GM23338 (cell line): Measurements from ENCODE around the gene PKD1L1. TPM values are rescaled to one million over a fixed set of nuclear protein-coding genes. Genes with fewer than 3 reads are reported as not detected.

Experiments used
- ATAC-seq: fragments of 200-7000 bp; cut with Tn5 transposase; 3 replicates; pipeline ENCODE4 v1.9.1; 2020
- DNase-seq: peaks from one replicate; pipeline ENCODE4 v3.0.0-alpha.2; 2015; ENCODE audit warnings: low spot score
- H2AFZ ChIP-seq: fragments of 200-600 bp; sonication (generic); 2 replicates; pipeline ENCODE4 v1.8.0; 2016; ENCODE audit warnings: antibody characterized with exemption, mild to moderate bottlenecking, moderate library complexity
- H3F3A ChIP-seq: fragments of 200-600 bp; sonication (generic); replicated peaks from 2 replicates; pipeline ENCODE4 v1.8.0; 2017; ENCODE audit warnings: antibody characterized with exemption, mixed run types, low read depth
- H3K27ac ChIP-seq: fragments of 200-600 bp; sonication (generic); 2 replicates; pipeline ENCODE4 v1.6.1; 2016; ENCODE audit warnings: low read depth
- H3K27me3 ChIP-seq: fragments of 200-600 bp; sonication (generic); 2 replicates; pipeline ENCODE4 v1.8.0; 2016; ENCODE audit warnings: mild to moderate bottlenecking, mixed run types, moderate library complexity; ENCODE audit not compliant: insufficient read depth
- H3K36me3 ChIP-seq: fragments of 200-600 bp; sonication (generic); 2 replicates; pipeline ENCODE4 v1.8.0; 2016; ENCODE audit warnings: mild to moderate bottlenecking; ENCODE audit not compliant: insufficient read depth
- H3K4me1 ChIP-seq: fragments of 200-600 bp; sonication (generic); 2 replicates; pipeline ENCODE4 v1.8.0; 2016; ENCODE audit warnings: mild to moderate bottlenecking, moderate library complexity; ENCODE audit not compliant: insufficient read depth
- H3K4me2 ChIP-seq: fragments of 200-600 bp; sonication (generic); 2 replicates; pipeline ENCODE4 v1.7.1; 2017; ENCODE audit warnings: mixed run types
- H3K4me3 ChIP-seq: fragments of 200-600 bp; sonication (generic); 2 replicates; pipeline ENCODE4 v1.6.1; 2016; ENCODE audit warnings: mixed run types
- H3K79me2 ChIP-seq: fragments of 200-600 bp; sonication (generic); replicated peaks from 2 replicates; pipeline ENCODE4 v1.8.0; 2017; ENCODE audit warnings: mild to moderate bottlenecking; ENCODE audit not compliant: insufficient read depth
- H3K9me2 ChIP-seq: fragments of 200-600 bp; sonication (generic); 2 replicates; pipeline ENCODE4 v1.8.0; 2017; ENCODE audit not compliant: insufficient read depth
- H4K20me1 ChIP-seq: fragments of 200-600 bp; sonication (generic); replicated peaks from 2 replicates; pipeline ENCODE4 v1.8.0; 2017; ENCODE audit warnings: mild to moderate bottlenecking; ENCODE audit not compliant: insufficient read depth
- H3K27ac Mint-ChIP-seq: 2 replicates; pipeline ENCODE4 v1.8.0; 2020; ENCODE audit warnings: inconsistent platforms, mild to moderate bottlenecking, moderate library complexity, mixed read lengths
- H3K27me3 Mint-ChIP-seq: 3 replicates; pipeline ENCODE4 v1.8.0; 2022; ENCODE audit warnings: low read depth, mild to moderate bottlenecking, moderate library complexity, mixed read lengths, inconsistent platforms; ENCODE audit not compliant: insufficient read depth, poor library complexity
- H3K36me3 Mint-ChIP-seq: 3 replicates; pipeline ENCODE4 v1.8.0; 2021; ENCODE audit warnings: low read depth, mild to moderate bottlenecking, inconsistent platforms, moderate library complexity, mixed read lengths
- H3K4me1 Mint-ChIP-seq: 3 replicates; pipeline ENCODE4 v1.8.0; 2020; ENCODE audit warnings: mild to moderate bottlenecking, inconsistent platforms, mixed read lengths
- H3K4me3 Mint-ChIP-seq: 3 replicates; pipeline ENCODE4 v1.8.0; 2021; ENCODE audit warnings: moderate library complexity, mild to moderate bottlenecking, inconsistent platforms, mixed read lengths
- H3K9me3 Mint-ChIP-seq: 3 replicates; pipeline ENCODE4 v1.8.0; 2020; ENCODE audit warnings: moderate library complexity, mild to moderate bottlenecking, inconsistent platforms, mixed read lengths
- CREB1 ChIP-seq: fragments of 250-450 bp; sonication (Bioruptor Pico); IDR thresholded peaks from 2 replicates; pipeline ENCODE4 v1.5.0; 2020; ENCODE audit warnings: low read depth, mild to moderate bottlenecking, moderate library complexity
- CTCF ChIP-seq, 2 experiments: fragments of 200-600 bp in 1 of 2; sonication (generic) in 1 of 2; conservative IDR thresholded peaks; 2 replicates each; pipeline versions ENCODE4 v1.5.1 to v1.6.1; 2016 to 2017; ENCODE audit warnings: antibody characterized with exemption in 2 of 2, low read depth in 2 of 2, mild to moderate bottlenecking in 2 of 2, moderate library complexity in 1 of 2
- EZH2phosphoT487 ChIP-seq: fragments of 200-600 bp; sonication (generic); IDR thresholded peaks from one replicate; pipeline ENCODE4 v1.8.1; 2018; ENCODE audit warnings: antibody characterized with exemption; ENCODE audit not compliant: unreplicated experiment
- POLR2AphosphoS5 ChIP-seq: IDR thresholded peaks from 2 replicates; pipeline ENCODE4 v1.6.1; 2016; ENCODE audit warnings: antibody characterized with exemption, low read depth
- STAT1 ChIP-seq: IDR thresholded peaks from one replicate; pipeline ENCODE4 v1.6.1; 2016; ENCODE audit warnings: antibody characterized with exemption; ENCODE audit not compliant: unreplicated experiment
- ZNF114 ChIP-seq: fragments of 250-450 bp; sonication (Bioruptor Pico); IDR thresholded peaks from 2 replicates; pipeline ENCODE4 v1.5.0; 2020; ENCODE audit warnings: mild to moderate bottlenecking, moderate library complexity
- ZNF331 ChIP-seq: fragments of 250-450 bp; sonication (Bioruptor Pico); IDR thresholded peaks from 2 replicates; pipeline ENCODE4 v1.5.0; 2020; ENCODE audit warnings: low read depth, mild to moderate bottlenecking, moderate library complexity
- polyA plus RNA-seq: library from polyadenylated mRNA; unstranded; fragments of >200 nt; fragmentation: Nextera tagmentation; extraction: Ambion mirVana; gene quantifications from 2 replicates; pipeline ENCODE4 v1.2.1, GENCODE V29; 2016
- total RNA-seq: library from RNA; depleted of rRNA; stranded (reverse); fragments of >200 nt; shearing (Covaris generic); gene quantifications from 2 replicates; pipeline ENCODE4 v1.2.3, GENCODE V29; 2014
- TF ChIP-seq, protein P1 (sequence below): fragments of 250-450 bp; sonication (Bioruptor Pico); IDR thresholded peaks from 2 replicates; pipeline ENCODE4 v1.5.0; 2020; ENCODE audit warnings: mild to moderate bottlenecking, moderate library complexity
- TF ChIP-seq, protein P2 (sequence below): IDR thresholded peaks from one replicate; pipeline ENCODE4 v1.6.1; 2018; ENCODE audit warnings: antibody characterized with exemption; ENCODE audit not compliant: unreplicated experiment
- TF ChIP-seq, protein P3 (sequence below): IDR thresholded peaks from 2 replicates; pipeline ENCODE4 v1.6.1; 2016; ENCODE audit warnings: antibody characterized with exemption

PKD1L1 gene
- total and polyA plus RNA-seq, 2 experiments from 2014 or later = 0.03 TPM; not detected in 1

DNA sequence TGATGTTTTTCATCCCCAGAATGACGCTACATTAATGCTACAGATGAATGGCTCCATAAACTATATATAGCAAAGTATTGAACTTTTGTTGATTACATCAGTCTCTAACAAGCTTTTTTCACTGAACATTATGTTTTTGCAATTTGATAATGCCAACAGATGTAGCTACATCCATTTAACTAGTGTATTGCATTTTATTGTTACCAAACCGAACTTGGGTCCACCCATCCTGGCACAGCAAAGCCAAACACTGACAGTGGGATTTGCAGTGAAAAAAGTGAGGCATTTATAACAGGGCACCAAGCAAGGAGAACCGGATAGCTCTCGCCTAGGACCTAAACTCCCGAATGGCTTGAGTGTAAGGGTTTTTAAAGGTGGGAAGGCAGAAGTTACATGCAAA is 183.5 kb downstream of the PKD1L1 start:
- Histone ChIP-seq H2AFZ (no peak overlapping the region), H3K9me2 (no peaks in the 10 kb centered on the region; the same call in 1 of the 2 replicates), H4K20me1 (no peaks in the 10 kb centered on the region), H3K36me3 (no peaks in the 10 kb centered on the region), H3F3A (no peaks in the 10 kb centered on the region), H3K27ac (no peak overlapping the region), H3K4me1 (no peaks in the 10 kb centered on the region), H3K27me3 (no peaks in the 10 kb centered on the region), H3K4me2 (no peak overlapping the region), H3K4me3 (no peak overlapping the region), H3K79me2 (no peaks in the 10 kb centered on the region)
- H3K4me1 Mint-ChIP-seq = peaks cover 5% of the 10 kb centered on the region; the same call in 1 of the 3 replicates
- no peaks in the 10 kb centered on the region for H3K9me3 Mint-ChIP-seq
- peaks cover 2% of the 10 kb centered on the region for H3K27me3 Mint-ChIP-seq
- H3K27ac Mint-ChIP-seq = no peak overlapping the region
- no peaks in the 10 kb centered on the region for H3K36me3 Mint-ChIP-seq
- no peak for ATAC-seq
- H3K4me3 Mint-ChIP-seq = no peak overlapping the region
- no peak for TF ChIP-seq ZNF331 (CRISPR knock-in tag)
- TF ChIP-seq CTCF (conservative IDR thresholded peaks at IDR 0.05; ENCODE audit: low read depth in 2 of 2) = no peak
- TF ChIP-seq, protein P1, sequence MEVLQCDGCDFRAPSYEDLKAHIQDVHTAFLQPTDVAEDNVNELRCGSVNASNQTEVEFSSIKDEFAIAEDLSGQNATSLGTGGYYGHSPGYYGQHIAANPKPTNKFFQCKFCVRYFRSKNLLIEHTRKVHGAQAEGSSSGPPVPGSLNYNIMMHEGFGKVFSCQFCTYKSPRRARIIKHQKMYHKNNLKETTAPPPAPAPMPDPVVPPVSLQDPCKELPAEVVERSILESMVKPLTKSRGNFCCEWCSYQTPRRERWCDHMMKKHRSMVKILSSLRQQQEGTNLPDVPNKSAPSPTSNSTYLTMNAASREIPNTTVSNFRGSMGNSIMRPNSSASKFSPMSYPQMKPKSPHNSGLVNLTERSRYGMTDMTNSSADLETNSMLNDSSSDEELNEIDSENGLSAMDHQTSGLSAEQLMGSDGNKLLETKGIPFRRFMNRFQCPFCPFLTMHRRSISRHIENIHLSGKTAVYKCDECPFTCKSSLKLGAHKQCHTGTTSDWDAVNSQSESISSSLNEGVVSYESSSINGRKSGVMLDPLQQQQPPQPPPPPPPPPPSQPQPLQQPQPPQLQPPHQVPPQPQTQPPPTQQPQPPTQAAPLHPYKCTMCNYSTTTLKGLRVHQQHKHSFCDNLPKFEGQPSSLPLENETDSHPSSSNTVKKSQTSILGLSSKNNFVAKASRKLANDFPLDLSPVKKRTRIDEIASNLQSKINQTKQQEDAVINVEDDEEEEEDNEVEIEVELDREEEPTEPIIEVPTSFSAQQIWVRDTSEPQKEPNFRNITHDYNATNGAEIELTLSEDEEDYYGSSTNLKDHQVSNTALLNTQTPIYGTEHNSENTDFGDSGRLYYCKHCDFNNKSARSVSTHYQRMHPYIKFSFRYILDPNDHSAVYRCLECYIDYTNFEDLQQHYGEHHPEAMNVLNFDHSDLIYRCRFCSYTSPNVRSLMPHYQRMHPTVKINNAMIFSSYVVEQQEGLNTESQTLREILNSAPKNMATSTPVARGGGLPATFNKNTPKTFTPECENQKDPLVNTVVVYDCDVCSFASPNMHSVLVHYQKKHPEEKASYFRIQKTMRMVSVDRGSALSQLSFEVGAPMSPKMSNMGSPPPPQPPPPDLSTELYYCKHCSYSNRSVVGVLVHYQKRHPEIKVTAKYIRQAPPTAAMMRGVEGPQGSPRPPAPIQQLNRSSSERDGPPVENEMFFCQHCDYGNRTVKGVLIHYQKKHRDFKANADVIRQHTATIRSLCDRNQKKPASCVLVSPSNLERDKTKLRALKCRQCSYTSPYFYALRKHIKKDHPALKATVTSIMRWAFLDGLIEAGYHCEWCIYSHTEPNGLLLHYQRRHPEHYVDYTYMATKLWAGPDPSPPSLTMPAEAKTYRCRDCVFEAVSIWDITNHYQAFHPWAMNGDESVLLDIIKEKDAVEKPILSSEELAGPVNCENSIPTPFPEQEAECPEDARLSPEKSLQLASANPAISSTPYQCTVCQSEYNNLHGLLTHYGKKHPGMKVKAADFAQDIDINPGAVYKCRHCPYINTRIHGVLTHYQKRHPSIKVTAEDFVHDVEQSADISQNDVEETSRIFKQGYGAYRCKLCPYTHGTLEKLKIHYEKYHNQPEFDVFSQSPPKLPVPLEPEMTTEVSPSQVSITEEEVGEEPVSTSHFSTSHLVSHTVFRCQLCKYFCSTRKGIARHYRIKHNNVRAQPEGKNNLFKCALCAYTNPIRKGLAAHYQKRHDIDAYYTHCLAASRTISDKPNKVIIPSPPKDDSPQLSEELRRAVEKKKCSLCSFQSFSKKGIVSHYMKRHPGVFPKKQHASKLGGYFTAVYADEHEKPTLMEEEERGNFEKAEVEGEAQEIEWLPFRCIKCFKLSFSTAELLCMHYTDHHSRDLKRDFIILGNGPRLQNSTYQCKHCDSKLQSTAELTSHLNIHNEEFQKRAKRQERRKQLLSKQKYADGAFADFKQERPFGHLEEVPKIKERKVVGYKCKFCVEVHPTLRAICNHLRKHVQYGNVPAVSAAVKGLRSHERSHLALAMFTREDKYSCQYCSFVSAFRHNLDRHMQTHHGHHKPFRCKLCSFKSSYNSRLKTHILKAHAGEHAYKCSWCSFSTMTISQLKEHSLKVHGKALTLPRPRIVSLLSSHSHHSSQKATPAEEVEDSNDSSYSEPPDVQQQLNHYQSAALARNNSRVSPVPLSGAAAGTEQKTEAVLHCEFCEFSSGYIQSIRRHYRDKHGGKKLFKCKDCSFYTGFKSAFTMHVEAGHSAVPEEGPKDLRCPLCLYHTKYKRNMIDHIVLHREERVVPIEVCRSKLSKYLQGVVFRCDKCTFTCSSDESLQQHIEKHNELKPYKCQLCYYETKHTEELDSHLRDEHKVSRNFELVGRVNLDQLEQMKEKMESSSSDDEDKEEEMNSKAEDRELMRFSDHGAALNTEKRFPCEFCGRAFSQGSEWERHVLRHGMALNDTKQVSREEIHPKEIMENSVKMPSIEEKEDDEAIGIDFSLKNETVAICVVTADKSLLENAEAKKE (CRISPR knock-in tag) = no peak
- no peak for TF ChIP-seq EZH2phosphoT487
- TF ChIP-seq, protein P2, sequence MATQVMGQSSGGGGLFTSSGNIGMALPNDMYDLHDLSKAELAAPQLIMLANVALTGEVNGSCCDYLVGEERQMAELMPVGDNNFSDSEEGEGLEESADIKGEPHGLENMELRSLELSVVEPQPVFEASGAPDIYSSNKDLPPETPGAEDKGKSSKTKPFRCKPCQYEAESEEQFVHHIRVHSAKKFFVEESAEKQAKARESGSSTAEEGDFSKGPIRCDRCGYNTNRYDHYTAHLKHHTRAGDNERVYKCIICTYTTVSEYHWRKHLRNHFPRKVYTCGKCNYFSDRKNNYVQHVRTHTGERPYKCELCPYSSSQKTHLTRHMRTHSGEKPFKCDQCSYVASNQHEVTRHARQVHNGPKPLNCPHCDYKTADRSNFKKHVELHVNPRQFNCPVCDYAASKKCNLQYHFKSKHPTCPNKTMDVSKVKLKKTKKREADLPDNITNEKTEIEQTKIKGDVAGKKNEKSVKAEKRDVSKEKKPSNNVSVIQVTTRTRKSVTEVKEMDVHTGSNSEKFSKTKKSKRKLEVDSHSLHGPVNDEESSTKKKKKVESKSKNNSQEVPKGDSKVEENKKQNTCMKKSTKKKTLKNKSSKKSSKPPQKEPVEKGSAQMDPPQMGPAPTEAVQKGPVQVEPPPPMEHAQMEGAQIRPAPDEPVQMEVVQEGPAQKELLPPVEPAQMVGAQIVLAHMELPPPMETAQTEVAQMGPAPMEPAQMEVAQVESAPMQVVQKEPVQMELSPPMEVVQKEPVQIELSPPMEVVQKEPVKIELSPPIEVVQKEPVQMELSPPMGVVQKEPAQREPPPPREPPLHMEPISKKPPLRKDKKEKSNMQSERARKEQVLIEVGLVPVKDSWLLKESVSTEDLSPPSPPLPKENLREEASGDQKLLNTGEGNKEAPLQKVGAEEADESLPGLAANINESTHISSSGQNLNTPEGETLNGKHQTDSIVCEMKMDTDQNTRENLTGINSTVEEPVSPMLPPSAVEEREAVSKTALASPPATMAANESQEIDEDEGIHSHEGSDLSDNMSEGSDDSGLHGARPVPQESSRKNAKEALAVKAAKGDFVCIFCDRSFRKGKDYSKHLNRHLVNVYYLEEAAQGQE = no peak
- TF ChIP-seq POLR2AphosphoS5 = no peak
- TF ChIP-seq ZNF114 (CRISPR knock-in tag) = no peak
- TF ChIP-seq STAT1 = no peak
- TF ChIP-seq, protein P3, sequence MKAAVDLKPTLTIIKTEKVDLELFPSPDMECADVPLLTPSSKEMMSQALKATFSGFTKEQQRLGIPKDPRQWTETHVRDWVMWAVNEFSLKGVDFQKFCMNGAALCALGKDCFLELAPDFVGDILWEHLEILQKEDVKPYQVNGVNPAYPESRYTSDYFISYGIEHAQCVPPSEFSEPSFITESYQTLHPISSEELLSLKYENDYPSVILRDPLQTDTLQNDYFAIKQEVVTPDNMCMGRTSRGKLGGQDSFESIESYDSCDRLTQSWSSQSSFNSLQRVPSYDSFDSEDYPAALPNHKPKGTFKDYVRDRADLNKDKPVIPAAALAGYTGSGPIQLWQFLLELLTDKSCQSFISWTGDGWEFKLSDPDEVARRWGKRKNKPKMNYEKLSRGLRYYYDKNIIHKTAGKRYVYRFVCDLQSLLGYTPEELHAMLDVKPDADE = no peak
- TF ChIP-seq CREB1 = no peak
- no peak for DNase-seq
